HG03342 (cell line): ENCODE measurements around the gene SLC35G3.
"Not testable (repeated sequence)": the region's sequence is repeated elsewhere in the genome, so short reads cannot be mapped to it uniquely, and the experiment has no call there.

Experiments
- ATAC-seq: cut with Tn5 transposase; IDR thresholded peaks from one replicate; pipeline ENCODE4 v1.9.1; 2021; ENCODE audit warnings: mild to moderate bottlenecking, moderate library complexity; ENCODE audit not compliant: unreplicated experiment

Gene SLC35G3

DNA sequence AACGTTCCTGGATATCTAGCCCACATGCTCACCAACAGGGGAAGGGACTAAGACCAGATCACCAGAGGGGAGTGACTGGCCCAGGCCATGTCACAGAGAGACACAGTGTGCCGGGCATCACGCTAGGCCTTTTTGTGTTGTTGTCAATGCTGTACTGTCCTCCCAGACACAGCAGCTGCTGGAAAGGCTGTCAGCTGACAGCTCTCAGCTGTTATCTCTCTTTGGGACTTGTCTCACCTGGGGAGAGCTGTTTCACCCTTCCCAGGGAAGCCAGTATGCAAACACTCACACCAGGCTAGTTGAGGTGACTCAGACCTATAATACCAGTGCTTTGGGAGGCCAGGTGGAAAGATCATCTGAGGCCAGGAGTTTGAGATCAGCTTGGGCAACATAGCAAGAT is 27.1 kb downstream of the SLC35G3 start:
- no peak for ATAC-seq

DNA sequence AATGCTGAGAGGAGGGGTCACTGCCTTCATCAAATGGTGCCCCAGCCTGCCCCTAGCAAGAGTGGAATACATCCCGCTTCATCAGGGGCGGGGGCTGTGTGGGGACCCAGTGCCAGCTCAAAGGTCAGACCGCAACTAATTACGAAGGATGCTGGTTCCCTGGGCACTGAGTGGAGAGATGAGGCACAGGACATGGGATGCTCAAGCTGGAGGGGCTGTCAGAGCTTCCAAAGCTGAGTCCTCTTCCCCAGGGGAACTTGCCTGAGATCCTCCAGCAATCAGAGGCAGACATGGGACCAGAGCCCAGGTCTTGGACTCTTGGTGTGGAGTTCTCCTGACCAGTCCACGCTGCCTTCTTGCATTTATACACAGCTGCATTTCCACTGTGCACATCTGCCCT is 27.7 kb downstream of the SLC35G3 start:
- ATAC-seq: no peak

DNA sequence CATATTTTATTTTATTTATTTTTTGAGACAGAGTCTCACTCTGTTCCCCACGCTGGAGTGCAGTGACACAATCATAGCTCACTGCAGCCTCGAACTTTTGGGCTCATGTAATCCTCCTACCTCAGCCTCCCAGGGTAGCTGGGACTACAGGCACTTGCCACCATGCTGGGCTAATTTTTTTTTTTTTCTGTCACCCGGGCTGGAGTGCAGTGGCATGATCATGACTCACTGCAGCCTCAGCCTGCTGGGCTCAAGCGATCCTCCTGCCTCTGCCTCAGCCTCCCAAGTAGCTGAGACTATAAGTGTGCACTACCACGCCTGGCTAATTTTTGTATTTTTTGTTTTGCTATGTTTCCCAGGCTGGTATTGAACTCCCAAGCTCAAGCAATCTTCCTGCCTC is 29.5 kb downstream of the SLC35G3 start:
- no peak for ATAC-seq

DNA sequence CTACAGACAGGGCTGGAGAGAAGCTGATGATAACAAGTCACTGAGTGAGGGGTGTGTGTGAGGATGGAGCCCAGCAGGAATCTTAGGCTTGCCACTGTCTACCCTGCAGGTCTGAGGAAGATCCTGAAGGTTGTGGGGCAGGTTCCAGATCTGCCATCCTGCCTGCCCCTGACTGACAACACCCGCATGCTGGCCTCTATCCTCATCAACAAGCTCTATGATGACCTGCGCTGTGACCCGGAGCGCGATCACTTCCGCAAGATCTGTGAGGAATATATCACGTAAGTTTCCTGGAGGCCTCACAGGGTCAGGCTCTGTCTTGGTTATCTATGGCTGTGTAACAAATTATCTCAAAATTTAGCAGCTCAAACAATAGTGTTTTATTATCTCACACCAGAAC is 30.3 kb downstream of the SLC35G3 start:
- no peak for ATAC-seq

DNA sequence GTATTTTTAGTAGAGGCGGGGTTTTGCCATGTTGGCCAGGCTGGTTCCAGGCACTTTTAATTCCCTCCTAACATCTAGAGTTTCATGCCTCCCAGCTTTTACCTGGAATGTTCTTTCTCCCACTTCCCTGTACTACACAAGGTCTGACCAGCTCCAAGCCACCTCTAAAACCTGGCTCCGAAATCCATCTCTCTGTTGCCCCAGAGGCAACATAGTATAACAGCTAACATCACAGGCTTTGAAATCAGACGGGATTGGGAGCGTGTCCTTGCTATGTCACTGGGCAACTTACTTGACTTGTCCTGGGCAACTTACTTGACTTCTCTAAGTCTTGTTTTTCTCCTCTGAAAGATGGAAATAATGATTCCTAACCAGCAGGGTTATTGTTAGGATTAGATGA is 31.4 kb downstream of the SLC35G3 start:
- no peak for ATAC-seq

DNA sequence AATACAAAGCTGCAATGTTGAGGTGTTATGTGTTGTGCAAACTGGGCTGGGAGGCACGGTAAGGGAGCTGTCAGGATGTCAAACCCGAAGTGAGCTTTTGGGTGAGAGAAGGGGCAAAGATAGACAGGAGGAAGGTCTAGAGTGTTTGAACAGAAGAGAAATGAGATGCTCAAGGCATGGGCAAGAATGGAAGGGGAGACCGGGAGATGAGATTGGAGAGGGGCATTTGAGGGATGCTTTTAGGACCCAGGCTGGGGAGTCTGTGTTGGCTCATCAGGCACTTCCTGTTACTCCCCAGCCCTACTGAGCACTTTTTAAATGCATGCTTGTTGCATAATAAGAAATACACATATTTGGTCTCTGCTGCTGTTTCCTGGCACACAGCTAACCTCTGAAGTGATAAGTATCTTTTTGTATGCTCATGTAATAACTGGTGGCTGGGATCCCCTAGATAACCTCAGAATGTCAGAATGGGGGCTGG is 32.9 kb downstream of the SLC35G3 start:
- no peak for ATAC-seq

DNA sequence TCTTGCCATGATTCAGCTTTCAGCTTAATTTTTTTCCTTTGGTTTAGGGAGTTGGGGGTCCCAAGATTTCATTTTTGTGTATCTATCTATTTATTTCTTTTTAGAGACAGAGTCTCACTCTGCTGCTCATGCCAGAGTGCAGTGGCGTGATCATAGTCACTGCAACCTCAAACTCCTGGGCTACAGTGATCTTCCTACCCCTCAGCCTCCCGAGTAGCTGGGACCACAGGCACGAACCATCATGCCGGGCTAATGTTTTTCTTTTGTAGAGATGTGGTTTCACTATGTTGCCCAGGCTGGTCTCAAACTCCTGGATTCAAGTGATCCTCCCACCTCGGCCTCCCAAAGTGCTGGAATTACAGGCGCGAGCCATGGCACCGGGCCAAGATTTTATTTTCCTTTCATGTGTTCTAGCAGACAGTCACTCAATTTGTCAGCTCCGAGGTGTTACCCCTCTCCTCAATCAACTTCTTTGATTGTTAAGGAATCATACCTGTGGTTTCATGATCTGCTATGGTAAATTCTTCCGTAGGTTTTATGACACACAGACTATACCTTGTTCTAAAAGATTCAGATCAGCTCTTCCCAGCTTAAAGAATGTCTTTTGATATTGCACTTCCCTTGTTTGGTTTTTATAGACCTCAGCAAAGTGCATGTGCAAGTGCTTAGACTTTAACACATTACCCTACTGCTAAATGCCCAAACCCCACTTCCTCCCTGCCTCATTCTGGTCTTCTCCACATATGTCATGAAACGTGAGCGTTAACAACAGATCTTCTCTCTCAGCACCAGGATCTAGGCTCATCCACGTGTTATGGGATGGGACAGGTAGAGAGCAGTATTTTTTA is 33.6 kb downstream of the SLC35G3 start:
- no peak for ATAC-seq

DNA sequence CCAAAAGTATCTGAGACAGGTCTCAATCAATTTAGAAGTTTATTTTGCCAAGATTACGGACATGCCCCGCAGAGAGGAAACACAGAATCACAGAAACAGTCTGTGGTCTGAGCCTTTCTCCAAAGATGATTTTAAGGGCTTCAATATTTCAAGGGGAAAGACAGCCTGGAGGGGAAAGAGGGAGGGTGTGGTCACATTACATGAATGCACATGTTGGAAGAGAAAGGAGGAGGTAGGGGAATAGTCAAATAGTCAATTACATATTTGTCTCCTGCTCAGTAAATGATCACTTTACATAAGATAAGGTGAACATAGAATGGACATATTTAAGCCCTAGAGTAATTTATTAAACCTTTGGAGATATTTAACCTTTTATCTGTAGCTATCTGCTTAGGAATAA is 34.3 kb downstream of the SLC35G3 start:
- ATAC-seq: no peak

DNA sequence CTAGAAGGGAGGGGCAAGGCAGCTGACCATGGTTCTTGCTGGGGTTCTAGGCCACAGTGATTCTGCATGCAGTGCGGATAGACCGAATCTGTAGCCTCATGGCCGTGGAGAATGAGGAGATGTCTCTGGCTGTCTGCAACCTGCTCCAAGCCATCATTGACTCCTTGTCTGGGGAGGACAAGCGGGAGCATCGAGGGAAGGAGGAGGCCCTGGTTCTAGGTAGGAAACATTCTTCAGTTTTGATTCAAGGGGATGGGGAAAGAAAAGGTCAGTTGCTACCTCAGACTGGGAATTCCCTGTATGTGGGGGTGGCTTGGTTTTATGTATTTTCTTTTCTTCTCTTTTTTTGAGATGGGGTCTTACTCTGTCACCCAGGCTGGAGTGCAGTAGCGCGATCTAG is 38.9 kb downstream of the SLC35G3 start:
- no peak for ATAC-seq

DNA sequence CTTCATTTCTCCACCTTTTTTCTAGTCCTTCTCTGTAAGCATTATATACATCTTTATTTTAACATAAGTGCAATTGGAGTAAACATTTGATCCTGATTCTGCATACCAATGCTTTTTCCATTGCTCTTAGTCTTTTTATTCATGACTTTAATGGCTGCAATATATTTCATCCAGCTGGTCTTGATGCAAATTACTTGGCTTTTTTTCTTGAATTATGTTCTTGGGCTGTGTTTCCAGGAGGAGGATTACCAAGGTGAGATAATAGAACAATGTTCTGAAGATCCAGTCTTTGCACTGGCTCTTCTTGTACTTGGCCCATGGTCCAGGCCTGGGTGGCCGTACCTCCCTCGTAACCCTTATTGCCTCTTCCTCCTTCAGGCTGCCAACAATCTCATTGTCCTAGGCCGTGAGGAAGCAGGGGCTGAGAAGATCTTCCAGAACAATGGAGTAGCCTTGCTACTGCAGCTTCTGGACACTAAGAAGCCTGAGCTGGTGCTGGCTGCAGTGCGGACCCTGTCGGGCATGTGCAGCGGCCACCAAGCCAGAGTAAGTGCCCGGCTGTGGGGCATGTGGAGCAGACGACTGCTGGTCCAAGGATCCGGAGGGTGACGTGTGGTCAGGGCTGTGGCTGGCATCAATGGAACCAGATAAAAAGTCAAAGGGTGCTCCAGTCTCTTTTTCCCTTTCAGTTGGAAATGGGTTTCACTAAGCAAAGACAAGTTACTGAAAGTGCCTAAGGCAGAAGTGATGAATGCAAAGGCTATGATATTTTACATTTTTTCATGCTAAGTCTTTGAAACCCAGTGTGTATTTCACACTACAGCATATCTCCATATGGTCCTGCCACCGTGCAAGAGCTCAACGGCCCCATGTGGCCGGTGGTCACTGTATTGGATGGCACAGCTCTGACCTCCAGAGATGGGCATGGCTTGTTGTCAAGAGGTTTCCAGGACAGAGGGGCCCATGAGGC is 39.7 kb downstream of the SLC35G3 start:
- no peak for ATAC-seq

DNA sequence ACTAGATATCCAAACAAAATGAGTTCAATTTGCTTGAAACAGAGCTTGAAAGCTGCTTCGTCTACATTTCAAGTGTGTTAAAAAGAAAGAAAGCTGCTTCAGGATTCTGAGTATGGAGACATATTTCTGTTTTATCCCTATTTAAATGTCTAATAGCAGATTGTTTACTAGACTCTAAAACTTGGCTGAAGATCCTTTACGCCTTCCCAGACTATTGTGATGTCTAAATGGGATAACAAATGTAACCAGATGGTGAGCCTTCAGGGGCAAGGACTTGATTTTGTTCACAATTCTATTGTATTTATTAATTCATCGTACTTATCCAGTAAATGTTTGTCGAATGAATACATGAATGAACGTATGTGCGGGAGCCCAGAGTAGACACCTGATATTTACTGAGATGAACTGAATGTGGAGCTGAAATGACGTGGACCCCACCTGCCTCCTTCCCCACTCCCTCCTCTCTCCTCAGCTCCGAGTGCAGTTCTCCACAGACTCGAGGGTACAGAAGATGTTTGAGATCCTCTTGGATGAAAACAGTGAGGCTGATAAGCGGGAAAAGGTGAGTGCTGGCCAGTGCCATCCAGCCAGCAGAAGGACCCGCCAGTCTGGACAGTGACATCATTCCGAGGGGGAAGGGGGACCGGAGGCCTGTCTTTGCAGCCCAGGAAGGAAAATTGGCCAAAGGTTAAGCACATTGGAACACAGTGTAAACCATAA is 41.6 kb downstream of the SLC35G3 start:
- no peak for ATAC-seq

DNA sequence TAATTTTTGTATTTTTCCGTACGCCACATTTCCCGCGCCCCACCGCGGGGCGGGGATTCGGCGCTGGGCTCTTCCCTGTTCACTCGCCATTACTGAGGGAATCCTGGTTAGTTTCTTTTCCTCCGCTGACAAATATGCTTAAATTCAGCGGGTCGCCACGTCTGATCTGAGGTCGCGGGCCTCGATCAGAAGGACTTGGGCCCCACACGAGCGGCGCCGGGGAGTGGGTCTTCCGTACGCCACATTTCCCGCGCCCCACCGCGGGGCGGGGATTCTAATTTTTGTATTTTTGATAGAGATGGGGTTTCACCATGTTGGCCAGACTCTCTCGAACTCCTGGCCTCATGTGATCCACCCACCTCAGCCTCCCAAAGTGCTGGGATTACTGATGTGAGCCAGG is 43.1 kb downstream of the SLC35G3 start:
- ATAC-seq: not testable (repeated sequence)

DNA sequence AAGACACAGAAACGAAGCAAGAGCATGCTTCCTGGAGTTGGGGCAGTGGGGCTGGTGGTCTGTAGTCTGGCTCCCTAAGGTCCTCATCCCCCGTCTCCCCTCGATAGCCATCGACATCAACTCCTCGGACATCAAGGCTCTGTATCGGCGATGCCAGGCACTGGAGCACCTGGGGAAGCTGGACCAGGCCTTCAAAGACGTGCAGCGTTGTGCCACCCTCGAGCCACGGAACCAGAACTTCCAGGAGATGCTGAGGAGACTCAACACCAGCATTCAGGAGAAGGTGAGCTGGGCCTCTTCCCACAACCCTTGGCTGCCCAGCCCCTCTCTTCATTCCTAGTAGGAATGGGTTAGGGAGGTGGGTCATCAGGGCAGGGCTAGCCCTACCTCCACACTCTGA is 44.3 kb downstream of the SLC35G3 start:
- ATAC-seq: no peak

DNA sequence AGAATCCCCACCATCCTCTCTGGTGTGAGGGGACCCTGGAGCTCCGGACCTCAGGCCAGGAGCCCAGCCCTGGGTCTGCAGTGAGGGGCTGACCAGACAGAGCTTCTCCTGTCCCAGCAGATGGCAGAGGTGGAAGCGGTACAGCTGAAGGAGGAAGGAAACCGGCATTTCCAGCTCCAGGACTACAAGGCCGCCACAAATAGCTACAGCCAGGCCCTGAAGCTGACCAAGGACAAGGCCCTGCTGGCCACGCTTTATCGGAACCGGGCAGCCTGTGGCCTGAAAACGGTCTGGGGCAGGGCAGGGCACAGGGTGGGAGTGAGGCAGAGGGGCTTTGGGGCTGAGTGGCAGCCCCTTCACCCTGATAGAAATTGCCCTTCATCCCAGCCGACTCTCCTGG is 46.0 kb downstream of the SLC35G3 start:
- ATAC-seq: no peak

DNA sequence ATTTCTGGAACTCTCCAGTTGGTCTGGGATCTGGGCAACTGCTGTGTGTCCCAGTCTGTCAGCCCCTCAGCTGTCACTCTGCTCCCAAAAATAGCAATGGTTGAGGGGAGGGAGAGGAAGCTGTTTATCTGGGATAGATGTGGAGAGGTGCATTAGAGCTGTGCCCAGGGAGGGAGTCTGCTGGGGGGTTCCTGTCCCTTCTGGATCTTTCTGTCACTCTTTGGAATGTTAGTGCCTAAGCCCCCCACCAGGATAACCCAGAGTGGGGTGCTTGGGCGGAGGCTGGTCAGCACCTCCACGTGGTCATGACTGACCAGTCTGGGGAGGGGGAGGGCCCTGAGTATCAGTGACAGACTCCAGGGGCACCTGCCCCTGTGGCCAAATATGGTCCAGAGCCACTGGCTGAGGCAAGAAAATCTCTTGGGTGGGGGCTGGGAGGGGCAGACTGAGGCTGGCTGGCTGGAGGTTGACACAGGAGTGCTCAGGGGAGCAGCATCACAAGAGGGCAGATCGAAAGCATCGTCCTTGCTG is 46.8 kb downstream of the SLC35G3 start, which contains the start of gene UNC45B:
Gene UNC45B (plus strand): TSS at position 443 of the 531 bp plus-strand sequence. CDS start 447 bp downstream, outside the sequence.
- ATAC-seq: no peak

DNA sequence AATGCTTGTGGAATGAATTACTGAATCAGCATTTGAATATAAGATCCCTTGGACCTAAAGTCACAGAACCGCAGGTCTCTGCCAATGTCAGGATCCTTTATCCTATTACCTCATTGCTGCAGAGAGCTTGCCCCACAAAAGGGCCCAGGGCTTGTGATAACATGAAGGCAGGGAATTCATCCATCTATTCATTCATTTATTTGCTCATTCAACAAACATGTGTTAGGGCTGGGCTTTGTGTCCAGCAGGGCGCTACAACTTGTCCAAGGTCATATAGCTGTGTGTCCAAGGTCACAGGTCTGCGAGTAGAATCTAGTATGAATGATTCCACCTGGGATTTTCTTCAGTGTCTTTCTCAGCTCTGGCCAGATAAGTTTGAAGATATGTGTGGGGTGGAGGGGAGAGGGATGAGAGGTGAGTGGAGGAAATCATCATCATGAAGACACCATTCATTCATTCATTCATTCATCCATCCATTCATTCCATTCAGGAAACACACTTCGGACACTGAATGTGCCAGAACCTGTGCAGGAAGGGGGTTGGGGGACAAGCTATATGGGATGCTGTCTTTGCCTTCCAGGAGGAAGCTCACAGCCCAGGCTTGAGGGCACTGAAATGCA is 47.9 kb downstream of the SLC35G3 start:
- no peak for ATAC-seq

DNA sequence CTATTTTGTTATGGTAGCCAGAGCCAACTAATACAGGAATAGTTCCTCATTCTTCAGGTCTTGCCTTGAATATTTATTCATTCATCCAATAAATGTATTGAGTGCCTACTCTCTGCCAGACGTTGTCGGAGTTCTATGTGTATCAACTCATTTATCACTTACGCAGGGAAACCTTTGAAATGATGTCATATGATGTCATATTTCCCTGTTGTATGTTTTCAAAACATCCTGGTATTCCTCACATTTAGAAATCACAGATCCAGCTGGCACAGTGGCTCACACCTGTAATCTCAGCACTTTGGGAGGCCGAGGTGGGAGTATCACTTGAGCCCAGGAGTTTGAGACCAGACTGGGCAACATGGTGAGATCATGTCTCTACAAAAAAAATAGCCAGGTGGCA is 49.4 kb downstream of the SLC35G3 start:
- no peak for ATAC-seq
